ENCODE results near the gene ADAM15. TPM values are rescaled to one million over a fixed set of nuclear protein-coding genes. Genes with fewer than 3 reads are reported as not detected.

ADAM15 gene
- total RNA-seq, 1 experiment from 2014 or later = 41.7 TPM

DNA sequence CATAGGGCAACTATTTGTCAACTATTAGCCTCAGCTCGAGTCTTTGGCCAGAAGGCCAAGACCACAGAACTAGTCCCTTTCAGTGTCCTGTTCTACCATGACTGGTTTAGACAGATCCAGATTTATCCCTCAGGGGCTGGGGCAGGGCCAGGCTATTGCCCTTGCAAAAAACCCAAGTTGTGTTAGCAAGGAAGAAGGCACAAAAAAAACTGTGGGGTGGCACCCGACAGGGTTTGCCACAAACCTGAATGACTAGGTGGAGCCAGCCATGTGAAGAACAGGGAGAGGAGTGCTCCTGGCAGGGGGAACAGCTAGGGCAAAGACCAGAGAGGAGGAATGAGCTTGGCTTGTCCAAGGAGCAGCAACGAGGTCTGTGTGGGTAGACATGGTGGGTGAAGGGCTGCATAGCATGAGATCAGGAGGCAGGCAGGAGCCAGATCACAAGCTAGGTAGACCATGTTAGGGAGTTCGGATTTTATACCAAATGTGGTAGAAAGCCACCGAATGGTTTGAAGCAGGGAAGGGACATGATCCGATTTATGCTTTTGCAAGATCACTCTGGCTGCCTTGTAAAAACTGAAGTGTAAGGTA lies 13.2 kb upstream of the ADAM15 start:
- intact Hi-C loops (cut with micrococcal nuclease; ENCODE audit: unreplicated experiment) (no loop called here), in situ Hi-C loops (cut with HindIII; ENCODE audit: low pct_unique_long_range_greater_than_20kb, low sequenced_read_pairs) (no loop called here)
- BruUV-seq (replicated peaks) = no TSS peak
- DNase-seq (ENCODE audit: low read depth, low spot score) = no peak
- Histone ChIP-seq H3K36me3 (ENCODE audit: control insufficient read depth, insufficient read depth, low read length) (no peaks in the 10 kb centered on the region), H3K27ac (ENCODE audit: low read length) (no peak overlapping the region), H3K4me3 (ENCODE audit: low read depth in 2 of 2, low read length in 2 of 2) (no peak overlapping the region), H3K4me1 (ENCODE audit: control insufficient read depth, insufficient read depth, low read length) (no peaks in the 10 kb centered on the region), H3K27me3 (ENCODE audit: control insufficient read depth, insufficient read depth, low read length) (no peaks in the 10 kb centered on the region), H3K9me3 (ENCODE audit: control insufficient read depth, insufficient read depth, low read depth, low read length) (no peaks in the 10 kb centered on the region)
- ChIA-PET POLR2A (no interaction called here), CTCF (interaction anchor here (0.6 to 0.7 kb wide), 3 partner anchors 15 to 36 kb away, joined by 3 to 7 read pairs (median 3); no protein-coding TSS in a partner anchor)
- ATAC-seq = no peak
- TF ChIP-seq TCF7L2 (IDR thresholded peaks at IDR 0.05; ENCODE audit: low read depth, low read length) = no peak
- TF ChIP-seq, protein P1, sequence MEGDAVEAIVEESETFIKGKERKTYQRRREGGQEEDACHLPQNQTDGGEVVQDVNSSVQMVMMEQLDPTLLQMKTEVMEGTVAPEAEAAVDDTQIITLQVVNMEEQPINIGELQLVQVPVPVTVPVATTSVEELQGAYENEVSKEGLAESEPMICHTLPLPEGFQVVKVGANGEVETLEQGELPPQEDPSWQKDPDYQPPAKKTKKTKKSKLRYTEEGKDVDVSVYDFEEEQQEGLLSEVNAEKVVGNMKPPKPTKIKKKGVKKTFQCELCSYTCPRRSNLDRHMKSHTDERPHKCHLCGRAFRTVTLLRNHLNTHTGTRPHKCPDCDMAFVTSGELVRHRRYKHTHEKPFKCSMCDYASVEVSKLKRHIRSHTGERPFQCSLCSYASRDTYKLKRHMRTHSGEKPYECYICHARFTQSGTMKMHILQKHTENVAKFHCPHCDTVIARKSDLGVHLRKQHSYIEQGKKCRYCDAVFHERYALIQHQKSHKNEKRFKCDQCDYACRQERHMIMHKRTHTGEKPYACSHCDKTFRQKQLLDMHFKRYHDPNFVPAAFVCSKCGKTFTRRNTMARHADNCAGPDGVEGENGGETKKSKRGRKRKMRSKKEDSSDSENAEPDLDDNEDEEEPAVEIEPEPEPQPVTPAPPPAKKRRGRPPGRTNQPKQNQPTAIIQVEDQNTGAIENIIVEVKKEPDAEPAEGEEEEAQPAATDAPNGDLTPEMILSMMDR (IDR thresholded peaks at IDR 0.05) = no peak
- TF ChIP-seq POLR2AphosphoS5 (IDR thresholded peaks at IDR 0.05; ENCODE audit: low read depth, low read length) = no peak
- TF ChIP-seq, protein P2, sequence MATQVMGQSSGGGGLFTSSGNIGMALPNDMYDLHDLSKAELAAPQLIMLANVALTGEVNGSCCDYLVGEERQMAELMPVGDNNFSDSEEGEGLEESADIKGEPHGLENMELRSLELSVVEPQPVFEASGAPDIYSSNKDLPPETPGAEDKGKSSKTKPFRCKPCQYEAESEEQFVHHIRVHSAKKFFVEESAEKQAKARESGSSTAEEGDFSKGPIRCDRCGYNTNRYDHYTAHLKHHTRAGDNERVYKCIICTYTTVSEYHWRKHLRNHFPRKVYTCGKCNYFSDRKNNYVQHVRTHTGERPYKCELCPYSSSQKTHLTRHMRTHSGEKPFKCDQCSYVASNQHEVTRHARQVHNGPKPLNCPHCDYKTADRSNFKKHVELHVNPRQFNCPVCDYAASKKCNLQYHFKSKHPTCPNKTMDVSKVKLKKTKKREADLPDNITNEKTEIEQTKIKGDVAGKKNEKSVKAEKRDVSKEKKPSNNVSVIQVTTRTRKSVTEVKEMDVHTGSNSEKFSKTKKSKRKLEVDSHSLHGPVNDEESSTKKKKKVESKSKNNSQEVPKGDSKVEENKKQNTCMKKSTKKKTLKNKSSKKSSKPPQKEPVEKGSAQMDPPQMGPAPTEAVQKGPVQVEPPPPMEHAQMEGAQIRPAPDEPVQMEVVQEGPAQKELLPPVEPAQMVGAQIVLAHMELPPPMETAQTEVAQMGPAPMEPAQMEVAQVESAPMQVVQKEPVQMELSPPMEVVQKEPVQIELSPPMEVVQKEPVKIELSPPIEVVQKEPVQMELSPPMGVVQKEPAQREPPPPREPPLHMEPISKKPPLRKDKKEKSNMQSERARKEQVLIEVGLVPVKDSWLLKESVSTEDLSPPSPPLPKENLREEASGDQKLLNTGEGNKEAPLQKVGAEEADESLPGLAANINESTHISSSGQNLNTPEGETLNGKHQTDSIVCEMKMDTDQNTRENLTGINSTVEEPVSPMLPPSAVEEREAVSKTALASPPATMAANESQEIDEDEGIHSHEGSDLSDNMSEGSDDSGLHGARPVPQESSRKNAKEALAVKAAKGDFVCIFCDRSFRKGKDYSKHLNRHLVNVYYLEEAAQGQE (IDR thresholded peaks at IDR 0.05; ENCODE audit: insufficient read depth in 1 of 2, low read depth in 2 of 2, low read length in 1 of 2) = no peak
- TF ChIP-seq SIN3A (IDR thresholded peaks at IDR 0.05; ENCODE audit: borderline replicate concordance, insufficient read depth, low read depth, low read length) = no peak

DNA sequence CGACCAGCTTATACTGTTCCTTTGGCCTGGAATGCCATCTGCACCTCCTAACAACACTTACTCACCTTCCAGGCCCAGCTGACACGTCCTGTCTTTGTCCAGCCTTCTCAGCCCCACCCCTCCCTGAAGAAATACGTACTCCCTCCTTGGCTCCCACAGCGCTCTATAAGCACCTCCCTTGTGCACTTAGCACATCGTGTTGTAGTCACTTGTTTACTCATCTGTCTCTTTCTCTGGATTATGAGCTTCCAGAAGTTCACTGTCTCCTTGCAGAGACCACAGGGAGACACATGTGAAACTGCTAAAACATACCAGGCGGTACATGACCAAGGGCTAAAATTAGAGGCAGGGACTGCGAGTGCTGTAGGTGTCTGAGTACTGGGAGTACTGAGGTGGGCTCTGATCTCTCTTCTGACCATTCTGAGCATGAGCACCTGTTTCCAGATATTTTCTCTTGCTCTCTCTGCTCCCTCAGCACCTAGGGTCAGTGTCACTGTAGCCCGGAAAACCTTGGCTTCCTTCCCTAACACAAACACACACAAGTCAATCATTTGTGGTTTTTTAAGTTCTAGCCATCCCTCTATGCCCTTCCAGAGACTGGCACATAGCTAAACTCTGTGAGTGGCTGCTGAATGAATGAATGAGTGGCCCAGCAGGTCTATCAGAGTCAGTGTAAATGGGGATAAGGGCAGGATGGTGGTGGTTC lies 12.4 kb upstream of the ADAM15 start:
- TF ChIP-seq TCF7L2 (IDR thresholded peaks at IDR 0.05; ENCODE audit: low read depth, low read length) (no peak), SIN3A (IDR thresholded peaks at IDR 0.05; ENCODE audit: borderline replicate concordance, insufficient read depth, low read depth, low read length) (no peak), POLR2AphosphoS5 (IDR thresholded peaks at IDR 0.05; ENCODE audit: low read depth, low read length) (no peak)
- TF ChIP-seq, protein P2 (IDR thresholded peaks at IDR 0.05; ENCODE audit: insufficient read depth in 1 of 2, low read depth in 2 of 2, low read length in 1 of 2) = no peak
- TF ChIP-seq, protein P1 (IDR thresholded peaks at IDR 0.05) = no peak
- BruUV-seq (replicated peaks) = no TSS peak
- Histone ChIP-seq H3K4me1 (ENCODE audit: control insufficient read depth, insufficient read depth, low read length) (no peaks in the 10 kb centered on the region), H3K27ac (ENCODE audit: low read length) (no peak overlapping the region), H3K9me3 (ENCODE audit: control insufficient read depth, insufficient read depth, low read depth, low read length) (no peaks in the 10 kb centered on the region), H3K4me3 (ENCODE audit: low read depth in 2 of 2, low read length in 2 of 2) (no peak overlapping the region), H3K27me3 (ENCODE audit: control insufficient read depth, insufficient read depth, low read length) (no peaks in the 10 kb centered on the region), H3K36me3 (ENCODE audit: control insufficient read depth, insufficient read depth, low read length) (no peaks in the 10 kb centered on the region)
- in situ Hi-C loops (cut with HindIII; ENCODE audit: low pct_unique_long_range_greater_than_20kb, low sequenced_read_pairs) (no loop called here), intact Hi-C loops (cut with micrococcal nuclease; ENCODE audit: unreplicated experiment) (no loop called here)
- no peak for DNase-seq (ENCODE audit: low read depth, low spot score)
- no peak for ATAC-seq
- POLR2A ChIA-PET = no interaction called here
- CTCF ChIA-PET = interaction anchor here (0.6 kb wide), 2 partner anchors 14 to 32 kb away, joined by 3 read pairs; no protein-coding TSS in a partner anchor
